Stomach (tissue), 4 donors: ENCODE measurements around the gene MBNL2.

Experiments
- EP300 ChIP-seq: sonication (generic); formaldehyde crosslinking; IDR thresholded peaks from one replicate; pipeline ENCODE4 v1.6.1; 2017; ENCODE audit warnings: antibody characterized with exemption
- POLR2A ChIP-seq, 4 donors: fragments of 450-650 bp; IDR thresholded peaks; one replicate each; pipeline ENCODE4 v1.6.1; 2016; ENCODE audit warnings: antibody characterized with exemption in 4 of 4, control low read depth in 2 of 4, mild to moderate bottlenecking in 1 of 4, moderate library complexity in 1 of 4
- POLR2AphosphoS5 ChIP-seq, 3 donors: sonication (generic); formaldehyde crosslinking; IDR thresholded peaks; one replicate each; pipeline ENCODE4 v1.6.1; 2016; ENCODE audit warnings: antibody characterized with exemption in 3 of 3
- TF ChIP-seq, protein P1 (sequence below), 7 experiments: fragments of 450-650 bp in 4 of 7; fragments of 200-600 bp in 3 of 7; sonication (generic) in 3 of 7; IDR thresholded peaks; one replicate each; pipeline ENCODE4 v1.5.1; 2016 to 2019; ENCODE audit warnings: antibody characterized with exemption in 7 of 7, control low read depth in 2 of 7, mild to moderate bottlenecking in 1 of 7

- TF ChIP-seq, protein P1, sequence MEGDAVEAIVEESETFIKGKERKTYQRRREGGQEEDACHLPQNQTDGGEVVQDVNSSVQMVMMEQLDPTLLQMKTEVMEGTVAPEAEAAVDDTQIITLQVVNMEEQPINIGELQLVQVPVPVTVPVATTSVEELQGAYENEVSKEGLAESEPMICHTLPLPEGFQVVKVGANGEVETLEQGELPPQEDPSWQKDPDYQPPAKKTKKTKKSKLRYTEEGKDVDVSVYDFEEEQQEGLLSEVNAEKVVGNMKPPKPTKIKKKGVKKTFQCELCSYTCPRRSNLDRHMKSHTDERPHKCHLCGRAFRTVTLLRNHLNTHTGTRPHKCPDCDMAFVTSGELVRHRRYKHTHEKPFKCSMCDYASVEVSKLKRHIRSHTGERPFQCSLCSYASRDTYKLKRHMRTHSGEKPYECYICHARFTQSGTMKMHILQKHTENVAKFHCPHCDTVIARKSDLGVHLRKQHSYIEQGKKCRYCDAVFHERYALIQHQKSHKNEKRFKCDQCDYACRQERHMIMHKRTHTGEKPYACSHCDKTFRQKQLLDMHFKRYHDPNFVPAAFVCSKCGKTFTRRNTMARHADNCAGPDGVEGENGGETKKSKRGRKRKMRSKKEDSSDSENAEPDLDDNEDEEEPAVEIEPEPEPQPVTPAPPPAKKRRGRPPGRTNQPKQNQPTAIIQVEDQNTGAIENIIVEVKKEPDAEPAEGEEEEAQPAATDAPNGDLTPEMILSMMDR (IDR thresholded peaks at IDR 0.05): no peak
- TF ChIP-seq POLR2AphosphoS5 (IDR thresholded peaks at IDR 0.05) (no peak), POLR2A (IDR thresholded peaks at IDR 0.05) (no peak), EP300 (no peak)
Measured at GRCh38 chr13:97219226-97219625, 2.9 kb upstream of the MBNL2 start.
